Activated T-helper 9 cell treated with anti-CD3 and anti-CD28 coated beads, Interleukin-2, amount 50 U/mL, for 16 hours (primary cell): ENCODE results near the gene MARCHF3.

Experiments
- DNase-seq: peaks from one replicate; pipeline ENCODE4 v3.0.0-alpha.2; 2020; ENCODE audit warnings: low read depth

The MARCHF3 gene

GRCh38 chr5:126982926-126983873, 47.2 kb downstream of the MARCHF3 start:
- no peak for DNase-seq

- no peak for DNase-seq
Measured at GRCh38 chr5:126982202-126982601, 48.2 kb downstream of the MARCHF3 start.

- no peak for DNase-seq
Measured at GRCh38 chr5:126981701-126982100, 48.7 kb downstream of the MARCHF3 start.

- no peak for DNase-seq
Measured at GRCh38 chr5:126981222-126981621, 49.1 kb downstream of the MARCHF3 start.

- no peak for DNase-seq
Measured at GRCh38 chr5:126978258-126978657, 52.1 kb downstream of the MARCHF3 start.

- DNase-seq: no peak
Measured at GRCh38 chr5:126976520-126977172, 53.7 kb downstream of the MARCHF3 start.

GRCh38 chr5:126975796-126976195, 54.6 kb downstream of the MARCHF3 start:
- no peak for DNase-seq

GRCh38 chr5:126973193-126973592, 57.2 kb downstream of the MARCHF3 start:
- no peak for DNase-seq

GRCh38 chr5:126972062-126972895, 58.1 kb downstream of the MARCHF3 start:
- DNase-seq: no peak

- DNase-seq: no peak
Measured at GRCh38 chr5:126971455-126972031, 58.8 kb downstream of the MARCHF3 start.

GRCh38 chr5:126970517-126971017, 59.8 kb downstream of the MARCHF3 start:
- no peak for DNase-seq

GRCh38 chr5:126969548-126969947, 60.8 kb downstream of the MARCHF3 start:
- no peak for DNase-seq

GRCh38 chr5:126967808-126968466, 62.4 kb downstream of the MARCHF3 start:
- no peak for DNase-seq

GRCh38 chr5:126965487-126965886, 64.9 kb downstream of the MARCHF3 start:
- no peak for DNase-seq

- DNase-seq: no peak
Measured at GRCh38 chr5:126965061-126965475, 65.3 kb downstream of the MARCHF3 start.

GRCh38 chr5:126963822-126964375, 66.5 kb downstream of the MARCHF3 start:
- DNase-seq: no peak

- DNase-seq: no peak
Measured at GRCh38 chr5:126961702-126962101, 68.7 kb downstream of the MARCHF3 start.

- no peak for DNase-seq
Measured at GRCh38 chr5:126961128-126961527, 69.2 kb downstream of the MARCHF3 start.

GRCh38 chr5:126959188-126959587, 71.2 kb downstream of the MARCHF3 start:
- DNase-seq: no peak

- no peak for DNase-seq
Measured at GRCh38 chr5:126956991-126957390, 73.4 kb downstream of the MARCHF3 start.

- no peak for DNase-seq
Measured at GRCh38 chr5:126954981-126955380, 75.4 kb downstream of the MARCHF3 start.
